Thyroid gland (tissue), 4 donors: ENCODE results near the gene FADS1.

Source experiments
- CTCF ChIP-seq, 6 experiments: fragments of 200-600 bp in 3 of 6; fragments of 450-650 bp in 3 of 6; sonication (generic) in 3 of 6; IDR thresholded peaks; one replicate each; pipeline ENCODE4 v1.5.1; 2016 to 2019; ENCODE audit warnings: antibody characterized with exemption in 6 of 6, mild to moderate bottlenecking in 2 of 6, inconsistent platforms in 1 of 6, moderate library complexity in 1 of 6
- POLR2A ChIP-seq, 2 donors: fragments of 450-650 bp; IDR thresholded peaks; one replicate each; pipeline ENCODE4 v1.6.1; 2017; ENCODE audit warnings: antibody characterized with exemption in 2 of 2, mild to moderate bottlenecking in 2 of 2, moderate library complexity in 1 of 2

- TF ChIP-seq CTCF (IDR thresholded peaks at IDR 0.05) (no peak), POLR2A (IDR thresholded peaks at IDR 0.05) (no peak)
Observed at GRCh38 chr11:61815790-61816735, 740 bp downstream of the FADS1 start.
